Stimulated activated CD8-positive, alpha-beta memory T cell treated with anti-CD3 and anti-CD28 coated beads, Interleukin-15, amount 100 ng/mL, for 4 hours (primary cell): ENCODE measurements around the gene COMMD7.

Source experiments
- DNase-seq, 2 donors: peaks; one replicate each; pipeline ENCODE4 v3.0.0-alpha.2; 2020; ENCODE audit warnings: low read depth in 2 of 2

COMMD7 gene

GRCh38 chr20:32675223-32675975, 67.9 kb downstream of the COMMD7 start:
- DNase-seq = no peak

GRCh38 chr20:32674362-32674789, 68.9 kb downstream of the COMMD7 start:
- DNase-seq = peak; percentile 20 to 46

DNA sequence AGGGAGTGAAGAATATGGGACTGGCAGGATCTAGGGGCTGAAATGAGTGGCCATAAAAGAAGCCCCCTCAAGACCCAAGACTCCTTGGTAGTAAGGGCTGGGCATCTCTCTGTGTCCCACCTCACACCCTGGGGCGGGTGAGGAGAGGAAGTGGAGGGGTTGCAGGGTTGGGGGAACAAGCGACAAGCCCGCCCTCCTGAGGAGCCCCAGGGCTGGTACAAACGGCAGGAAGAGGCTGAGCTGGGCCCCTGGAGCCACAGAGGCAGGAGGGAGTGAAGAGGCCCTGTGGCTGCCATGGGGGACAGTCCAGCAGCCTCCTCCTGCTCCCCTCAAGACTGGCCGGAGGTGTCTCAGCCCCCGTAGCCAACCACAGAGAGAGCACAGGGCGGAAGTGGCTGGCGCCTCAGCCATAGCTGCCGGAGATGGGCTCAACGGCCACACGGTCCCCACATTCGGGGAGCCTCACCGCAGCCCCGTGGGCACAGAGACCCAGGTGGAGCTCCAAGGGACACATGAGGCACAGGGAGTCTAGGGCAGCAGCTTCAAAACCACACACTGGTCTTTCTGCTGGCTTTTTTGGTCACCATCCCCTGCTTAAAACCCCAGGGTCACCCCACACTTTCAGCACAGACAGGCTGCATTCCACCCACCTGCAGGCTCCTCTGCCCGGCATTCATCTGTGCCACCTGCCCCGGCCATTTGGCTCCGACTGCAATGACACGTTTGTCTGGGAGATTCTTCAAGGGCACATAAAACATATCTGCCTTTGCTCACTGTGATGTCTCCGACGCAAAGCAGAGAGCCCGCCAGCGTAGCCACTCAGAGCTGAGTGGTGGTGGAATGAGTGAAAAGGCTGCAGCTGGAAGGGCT, 70.0 kb downstream of the COMMD7 start:
- DNase-seq = no peak

GRCh38 chr20:32672394-32672981, 70.8 kb downstream of the COMMD7 start:
- DNase-seq = no peak

- no peak for DNase-seq
Observed at GRCh38 chr20:32670773-32671455, 72.4 kb downstream of the COMMD7 start.

GRCh38 chr20:32667027-32667426, 76.2 kb downstream of the COMMD7 start:
- DNase-seq = no peak

DNA sequence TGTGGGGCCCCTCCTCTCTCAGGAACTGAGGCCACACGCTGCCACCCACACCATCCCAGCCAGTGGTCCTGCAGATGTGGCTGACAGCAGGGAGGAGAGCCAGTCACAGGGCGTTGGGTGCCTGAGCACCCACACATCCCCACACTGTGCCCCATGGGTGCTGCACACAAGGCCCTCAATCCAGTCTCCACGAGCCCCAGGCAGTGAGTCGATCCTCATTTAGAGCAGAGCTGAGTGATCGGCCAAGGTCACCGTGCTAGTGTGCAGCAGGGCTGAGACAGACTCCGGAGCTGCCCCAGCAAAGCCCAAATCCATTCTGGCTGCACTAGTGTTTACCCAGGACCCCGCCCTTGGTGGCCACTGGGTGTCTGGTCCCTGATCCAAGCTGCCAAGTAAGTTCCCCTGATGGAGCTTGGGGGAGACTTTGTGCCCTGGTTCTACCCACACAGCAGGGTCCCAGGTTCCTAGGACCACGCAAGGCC, 78.5 kb downstream of the COMMD7 start:
- DNase-seq = no peak

GRCh38 chr20:32664012-32664677, 79.1 kb downstream of the COMMD7 start:
- DNase-seq = no peak

- no peak for DNase-seq
Observed at GRCh38 chr20:32663335-32664011, 79.8 kb downstream of the COMMD7 start.

GRCh38 chr20:32661820-32662528, 81.3 kb downstream of the COMMD7 start:
- DNase-seq = no peak

- no peak for DNase-seq
Observed at GRCh38 chr20:32660661-32661060, 82.6 kb downstream of the COMMD7 start.

DNA sequence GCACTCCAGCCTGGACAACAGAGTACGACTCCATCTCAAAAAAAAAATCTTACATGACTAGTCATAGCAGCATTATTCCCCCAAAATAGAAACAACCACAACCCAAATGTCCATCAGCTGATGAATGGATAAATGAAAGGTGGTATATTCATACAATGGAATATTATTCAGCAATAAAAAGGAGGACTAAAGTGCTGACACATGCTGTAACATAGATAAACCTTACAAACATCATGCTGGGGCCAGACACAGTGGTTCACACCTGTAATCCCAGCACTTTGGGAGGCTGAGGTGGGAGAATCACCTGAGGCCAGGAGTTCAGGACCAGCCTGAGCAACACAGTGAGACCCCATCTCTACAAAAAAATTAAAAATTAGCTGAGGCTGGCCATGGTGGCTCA, 86.4 kb downstream of the COMMD7 start:
- DNase-seq = no peak

DNA sequence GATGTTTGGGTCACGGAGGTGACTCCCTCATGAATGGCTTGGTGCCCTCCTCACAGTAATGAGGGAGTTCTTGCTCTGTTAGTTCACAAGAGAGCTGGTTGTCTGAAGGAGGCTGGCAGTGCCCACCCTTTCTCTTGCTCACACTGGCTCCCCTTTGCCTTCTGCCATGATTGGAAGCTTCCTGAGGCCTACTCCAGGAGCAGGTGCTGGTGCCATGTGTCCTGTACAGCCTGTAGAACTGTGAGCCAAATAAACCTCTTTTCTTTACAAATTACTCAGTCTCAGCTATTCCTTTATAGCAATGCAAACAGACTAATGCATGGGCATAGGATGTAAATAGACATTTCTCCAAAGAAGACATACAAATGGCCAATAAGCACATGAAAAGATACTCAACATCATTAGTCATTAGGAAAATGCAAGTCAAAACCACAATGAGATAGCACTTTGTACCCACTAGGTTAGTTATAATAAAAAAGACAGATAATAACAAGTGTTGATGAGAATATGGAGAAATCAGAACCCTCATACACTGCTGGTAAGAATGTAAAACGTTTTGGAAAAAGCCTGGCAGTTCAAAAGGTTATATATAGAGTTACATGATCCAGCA, 87.3 kb downstream of the COMMD7 start:
- no peak for DNase-seq

- peak; percentile 69 to 76 for DNase-seq
Observed at GRCh38 chr20:32652739-32653526, 90.3 kb downstream of the COMMD7 start.
